Measurements from ENCODE around the gene NEGR1.
"Not testable (repeated sequence)": the region's sequence is repeated elsewhere in the genome, so short reads cannot be mapped to it uniquely, and the experiment has no call there.

Gene NEGR1

DNA sequence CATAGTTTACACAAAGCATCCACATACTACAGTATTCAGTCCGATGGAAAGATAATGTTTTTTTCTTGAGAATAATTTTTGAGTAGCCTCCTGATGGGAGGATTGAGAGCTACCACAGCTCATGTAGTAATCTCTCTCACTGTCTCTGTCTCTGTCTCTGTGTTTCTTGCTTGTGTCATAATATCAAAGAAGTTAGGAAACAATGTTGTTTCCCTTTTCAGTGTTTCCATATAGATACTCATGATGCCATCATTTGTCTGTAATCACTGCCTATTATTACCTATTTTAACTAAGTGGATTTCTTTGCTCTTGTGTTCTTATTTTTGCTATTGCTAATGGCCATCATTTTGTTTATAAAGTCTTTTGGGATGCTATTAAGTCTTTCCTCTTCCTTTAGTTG is 367.7 kb downstream of the NEGR1 start:
- H3K9me3 ChIP-seq (ENCODE audit: control insufficient read depth, low read length) = no peaks in the 10 kb centered on the region
- H3K4me3 ChIP-seq (ENCODE audit: insufficient read depth, low read depth, low read length, poor library complexity, severe bottlenecking) = no peak overlapping the region
- no peaks in the 10 kb centered on the region for H3K36me3 ChIP-seq (ENCODE audit: control insufficient read depth, insufficient read depth, low read length)
- DNase-seq = no peak
- no peak overlapping the region for H3K27ac ChIP-seq (ENCODE audit: insufficient read depth, low read length, poor library complexity, severe bottlenecking)
- no peaks in the 10 kb centered on the region for H3K4me1 ChIP-seq (ENCODE audit: control insufficient read depth, insufficient read depth, low read length, poor library complexity, severe bottlenecking)
- H3K27me3 ChIP-seq (replicated peaks; ENCODE audit: control insufficient read depth, insufficient read depth, low read length, poor library complexity, severe bottlenecking) = no peaks in the 10 kb centered on the region

DNA sequence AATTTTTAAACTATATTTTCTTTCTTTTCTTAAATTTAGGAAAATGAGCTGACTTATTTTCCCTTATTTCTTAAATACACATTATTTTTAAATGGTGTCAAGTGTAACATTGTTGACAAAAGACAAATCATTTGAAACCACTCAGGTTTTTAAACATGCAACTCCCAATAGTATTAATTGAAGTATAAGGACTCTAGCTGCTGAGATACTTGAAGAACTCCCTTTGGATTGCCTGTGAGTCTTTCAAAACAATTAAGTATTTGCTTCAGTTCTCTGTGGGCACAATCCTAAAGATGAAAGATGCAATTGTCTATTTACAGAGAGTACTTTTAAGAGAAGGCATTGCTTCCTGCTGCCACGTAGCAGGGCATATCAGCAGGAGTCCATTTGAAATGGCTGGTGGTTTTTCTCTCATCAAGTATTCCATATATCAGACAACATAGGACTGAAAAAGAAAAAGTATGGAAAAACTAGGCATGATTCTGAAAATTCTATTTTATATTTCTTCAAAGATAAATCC is 373.4 kb downstream of the NEGR1 start:
- no peaks in the 10 kb centered on the region for H3K36me3 ChIP-seq (ENCODE audit: control insufficient read depth, insufficient read depth, low read length)
- DNase-seq = no peak
- no peak overlapping the region for H3K27ac ChIP-seq (ENCODE audit: insufficient read depth, low read length, poor library complexity, severe bottlenecking)
- H3K4me1 ChIP-seq (ENCODE audit: control insufficient read depth, insufficient read depth, low read length, poor library complexity, severe bottlenecking) = no peaks in the 10 kb centered on the region
- H3K27me3 ChIP-seq (replicated peaks; ENCODE audit: control insufficient read depth, insufficient read depth, low read length, poor library complexity, severe bottlenecking) = no peaks in the 10 kb centered on the region
- no peaks in the 10 kb centered on the region for H3K9me3 ChIP-seq (ENCODE audit: control insufficient read depth, low read length)
- no peak overlapping the region for H3K4me3 ChIP-seq (ENCODE audit: insufficient read depth, low read depth, low read length, poor library complexity, severe bottlenecking)

DNA sequence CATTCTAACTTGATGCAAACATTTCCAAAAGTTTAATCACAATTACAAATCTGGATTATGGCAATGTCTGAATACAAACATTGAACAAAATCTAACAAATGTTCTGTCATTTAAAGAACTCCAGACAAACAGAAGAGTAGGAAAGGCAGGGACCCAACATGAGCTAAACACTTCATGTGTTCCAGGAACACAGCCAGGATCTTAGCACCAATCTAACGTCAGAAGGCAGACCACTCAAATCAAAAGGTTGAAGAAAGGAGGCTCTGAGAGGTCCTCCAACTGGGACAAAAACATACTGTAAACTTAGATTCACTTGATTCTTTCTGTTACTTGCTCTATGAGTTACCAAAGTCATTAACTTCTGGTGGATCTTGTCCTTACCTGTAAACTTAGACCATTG is 374.0 kb downstream of the NEGR1 start:
- H3K9me3 ChIP-seq (ENCODE audit: control insufficient read depth, low read length) = no peaks in the 10 kb centered on the region
- H3K4me3 ChIP-seq (ENCODE audit: insufficient read depth, low read depth, low read length, poor library complexity, severe bottlenecking) = no peak overlapping the region
- H3K27ac ChIP-seq (ENCODE audit: insufficient read depth, low read length, poor library complexity, severe bottlenecking) = no peak overlapping the region
- H3K36me3 ChIP-seq (ENCODE audit: control insufficient read depth, insufficient read depth, low read length) = no peaks in the 10 kb centered on the region
- DNase-seq = no peak
- no peaks in the 10 kb centered on the region for H3K27me3 ChIP-seq (replicated peaks; ENCODE audit: control insufficient read depth, insufficient read depth, low read length, poor library complexity, severe bottlenecking)
- H3K4me1 ChIP-seq (ENCODE audit: control insufficient read depth, insufficient read depth, low read length, poor library complexity, severe bottlenecking) = no peaks in the 10 kb centered on the region

DNA sequence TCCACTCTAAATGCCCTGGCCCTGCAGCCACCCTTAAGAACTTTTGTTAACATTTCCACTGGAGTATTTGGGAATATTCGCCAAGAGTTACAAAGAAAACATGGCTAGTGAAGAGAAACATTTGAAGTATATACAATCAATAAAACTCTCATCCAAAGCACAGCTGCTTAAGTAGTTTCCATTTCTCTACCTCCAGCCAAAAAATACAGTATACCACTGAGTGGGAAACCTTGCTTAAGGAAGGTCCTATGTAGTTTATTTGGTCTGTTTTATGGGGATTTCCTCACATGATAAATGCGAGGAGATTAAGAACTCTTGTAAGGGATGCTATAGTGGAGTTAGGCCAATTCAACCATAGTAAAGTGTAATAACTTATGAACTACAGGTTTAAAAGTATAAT is 382.5 kb downstream of the NEGR1 start:
- DNase-seq = no peak
- no peaks in the 10 kb centered on the region for H3K4me1 ChIP-seq (ENCODE audit: control insufficient read depth, insufficient read depth, low read length, poor library complexity, severe bottlenecking)
- no peak overlapping the region for H3K4me3 ChIP-seq (ENCODE audit: insufficient read depth, low read depth, low read length, poor library complexity, severe bottlenecking)
- H3K27me3 ChIP-seq (replicated peaks; ENCODE audit: control insufficient read depth, insufficient read depth, low read length, poor library complexity, severe bottlenecking) = no peaks in the 10 kb centered on the region
- no peaks in the 10 kb centered on the region for H3K36me3 ChIP-seq (ENCODE audit: control insufficient read depth, insufficient read depth, low read length)
- H3K27ac ChIP-seq (ENCODE audit: insufficient read depth, low read length, poor library complexity, severe bottlenecking) = no peak overlapping the region
- no peaks in the 10 kb centered on the region for H3K9me3 ChIP-seq (ENCODE audit: control insufficient read depth, low read length)

DNA sequence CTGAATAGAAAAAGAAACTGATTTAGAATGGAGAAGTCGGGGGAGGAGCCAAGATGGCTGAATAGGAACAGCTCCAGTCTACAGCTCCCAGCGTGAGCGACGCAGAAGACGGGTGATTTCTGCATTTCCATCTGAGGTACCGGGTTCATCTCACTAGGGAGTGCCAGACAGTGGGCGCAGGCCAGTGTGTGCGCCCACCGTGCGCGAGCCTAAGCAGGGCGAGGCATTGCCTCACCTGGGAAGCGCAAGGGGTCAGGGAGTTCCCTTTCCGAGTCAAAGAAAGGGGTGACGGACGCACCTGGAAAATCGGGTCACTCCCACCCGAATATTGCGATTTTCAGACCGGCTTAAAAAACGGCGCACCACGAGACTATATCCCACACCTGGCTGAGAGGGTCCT is 394.2 kb downstream of the NEGR1 start:
- not testable (repeated sequence) for H3K36me3 ChIP-seq (ENCODE audit: control insufficient read depth, insufficient read depth, low read length); H3K9me3 ChIP-seq (ENCODE audit: control insufficient read depth, low read length); DNase-seq; H3K4me3 ChIP-seq (ENCODE audit: insufficient read depth, low read depth, low read length, poor library complexity, severe bottlenecking); H3K27me3 ChIP-seq (replicated peaks; ENCODE audit: control insufficient read depth, insufficient read depth, low read length, poor library complexity, severe bottlenecking); H3K27ac ChIP-seq (ENCODE audit: insufficient read depth, low read length, poor library complexity, severe bottlenecking); H3K4me1 ChIP-seq (ENCODE audit: control insufficient read depth, insufficient read depth, low read length, poor library complexity, severe bottlenecking)

DNA sequence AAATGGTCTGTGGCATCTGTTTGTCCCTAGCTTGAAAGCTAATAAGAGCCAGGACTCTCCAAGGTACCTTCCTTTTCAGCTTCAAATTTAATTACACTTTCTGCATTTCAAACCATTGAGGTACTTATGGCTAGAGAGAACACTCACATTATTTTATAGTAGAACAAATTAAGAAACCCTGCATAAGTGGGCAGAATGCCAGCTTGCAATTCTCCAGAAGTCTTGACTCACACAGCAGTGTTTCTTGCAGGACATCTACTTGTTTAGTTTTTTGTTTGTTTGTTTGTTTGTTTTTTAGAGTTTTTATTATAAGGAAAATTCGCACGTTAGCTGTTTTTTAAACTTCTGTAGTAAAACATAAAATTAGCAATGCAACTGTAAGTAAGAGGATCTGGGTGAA is 397.2 kb downstream of the NEGR1 start:
- Histone ChIP-seq H3K27ac (ENCODE audit: insufficient read depth, low read length, poor library complexity, severe bottlenecking) (no peak overlapping the region), H3K27me3 (replicated peaks; ENCODE audit: control insufficient read depth, insufficient read depth, low read length, poor library complexity, severe bottlenecking) (no peaks in the 10 kb centered on the region), H3K36me3 (ENCODE audit: control insufficient read depth, insufficient read depth, low read length) (no peaks in the 10 kb centered on the region), H3K4me3 (ENCODE audit: insufficient read depth, low read depth, low read length, poor library complexity, severe bottlenecking) (no peak overlapping the region), H3K4me1 (ENCODE audit: control insufficient read depth, insufficient read depth, low read length, poor library complexity, severe bottlenecking) (no peaks in the 10 kb centered on the region), H3K9me3 (ENCODE audit: control insufficient read depth, low read length) (no peaks in the 10 kb centered on the region)
- DNase-seq = no peak

DNA sequence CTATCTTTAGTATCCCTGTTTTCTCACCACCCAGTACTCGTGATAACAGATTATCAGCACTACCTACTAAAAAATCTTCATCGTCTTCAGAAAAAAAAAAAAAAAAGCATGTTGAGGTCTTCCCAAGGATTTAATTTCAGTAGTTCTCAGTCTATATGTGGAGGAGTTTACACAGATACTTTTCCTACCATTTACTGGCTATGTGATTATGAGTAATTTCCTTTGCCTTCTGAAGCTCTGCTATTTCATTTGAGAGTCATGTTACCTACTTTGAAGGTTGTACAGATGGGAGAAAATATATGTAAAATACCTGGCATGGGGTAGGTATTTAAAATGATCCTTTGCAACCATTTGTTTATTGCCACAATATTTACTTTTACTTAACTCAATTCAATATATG is 399.7 kb downstream of the NEGR1 start:
- DNase-seq = no peak
- no peaks in the 10 kb centered on the region for H3K9me3 ChIP-seq (ENCODE audit: control insufficient read depth, low read length)
- no peaks in the 10 kb centered on the region for H3K27me3 ChIP-seq (replicated peaks; ENCODE audit: control insufficient read depth, insufficient read depth, low read length, poor library complexity, severe bottlenecking)
- H3K4me3 ChIP-seq (ENCODE audit: insufficient read depth, low read depth, low read length, poor library complexity, severe bottlenecking) = no peak overlapping the region
- no peaks in the 10 kb centered on the region for H3K4me1 ChIP-seq (ENCODE audit: control insufficient read depth, insufficient read depth, low read length, poor library complexity, severe bottlenecking)
- no peak overlapping the region for H3K27ac ChIP-seq (ENCODE audit: insufficient read depth, low read length, poor library complexity, severe bottlenecking)
- no peaks in the 10 kb centered on the region for H3K36me3 ChIP-seq (ENCODE audit: control insufficient read depth, insufficient read depth, low read length)

DNA sequence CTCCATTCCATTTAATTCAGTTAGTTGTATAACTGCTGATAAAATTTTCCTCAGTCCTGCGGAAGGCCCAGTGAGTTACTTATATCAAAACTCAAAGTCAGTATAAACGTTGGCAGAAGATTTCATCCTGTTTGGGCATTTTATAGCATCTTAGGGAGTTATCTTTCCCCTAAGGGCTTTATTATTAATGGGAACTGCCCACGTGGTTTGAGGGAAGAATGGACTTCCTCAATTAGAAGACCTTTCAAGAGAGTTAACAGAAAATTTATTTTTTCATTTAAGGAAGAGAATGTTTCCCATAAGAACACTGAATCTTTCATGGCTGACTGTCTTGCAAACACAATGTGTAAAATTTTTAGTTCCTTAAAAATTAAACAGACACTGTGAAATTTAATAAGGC is 400.1 kb downstream of the NEGR1 start:
- no peak for DNase-seq
- no peak overlapping the region for H3K27ac ChIP-seq (ENCODE audit: insufficient read depth, low read length, poor library complexity, severe bottlenecking)

DNA sequence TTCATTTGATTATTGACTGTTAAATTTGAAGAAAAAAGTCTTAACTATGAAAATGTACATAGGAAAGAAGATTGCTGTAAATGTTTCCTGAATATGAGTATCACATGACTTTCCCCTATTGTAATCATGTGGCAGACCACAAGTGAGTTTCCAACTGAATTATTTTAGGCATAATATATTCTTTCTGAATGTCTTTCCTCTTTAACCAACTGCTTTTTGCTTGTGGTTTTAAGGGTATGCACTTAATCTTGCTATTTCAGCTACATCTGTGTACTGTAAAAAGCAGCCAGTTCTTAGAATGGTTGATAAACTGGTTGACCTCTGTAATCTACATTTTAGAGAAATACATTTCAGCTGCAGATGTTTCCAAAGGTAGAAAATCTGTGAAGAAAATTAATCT is 400.7 kb downstream of the NEGR1 start:
- H3K4me3 ChIP-seq (ENCODE audit: insufficient read depth, low read depth, low read length, poor library complexity, severe bottlenecking) = no peak overlapping the region
- H3K27me3 ChIP-seq (replicated peaks; ENCODE audit: control insufficient read depth, insufficient read depth, low read length, poor library complexity, severe bottlenecking) = no peaks in the 10 kb centered on the region
- DNase-seq = no peak
- no peak overlapping the region for H3K27ac ChIP-seq (ENCODE audit: insufficient read depth, low read length, poor library complexity, severe bottlenecking)
- no peaks in the 10 kb centered on the region for H3K4me1 ChIP-seq (ENCODE audit: control insufficient read depth, insufficient read depth, low read length, poor library complexity, severe bottlenecking)
- H3K36me3 ChIP-seq (ENCODE audit: control insufficient read depth, insufficient read depth, low read length) = no peaks in the 10 kb centered on the region
- no peaks in the 10 kb centered on the region for H3K9me3 ChIP-seq (ENCODE audit: control insufficient read depth, low read length)

More for the DNA sequence above, 400.1 kb downstream of the NEGR1 start:
- Histone ChIP-seq H3K4me3 (ENCODE audit: insufficient read depth, low read depth, low read length, poor library complexity, severe bottlenecking) (no peak overlapping the region), H3K9me3 (ENCODE audit: control insufficient read depth, low read length) (no peaks in the 10 kb centered on the region), H3K27me3 (replicated peaks; ENCODE audit: control insufficient read depth, insufficient read depth, low read length, poor library complexity, severe bottlenecking) (no peaks in the 10 kb centered on the region), H3K4me1 (ENCODE audit: control insufficient read depth, insufficient read depth, low read length, poor library complexity, severe bottlenecking) (no peaks in the 10 kb centered on the region), H3K36me3 (ENCODE audit: control insufficient read depth, insufficient read depth, low read length) (no peaks in the 10 kb centered on the region)

DNA sequence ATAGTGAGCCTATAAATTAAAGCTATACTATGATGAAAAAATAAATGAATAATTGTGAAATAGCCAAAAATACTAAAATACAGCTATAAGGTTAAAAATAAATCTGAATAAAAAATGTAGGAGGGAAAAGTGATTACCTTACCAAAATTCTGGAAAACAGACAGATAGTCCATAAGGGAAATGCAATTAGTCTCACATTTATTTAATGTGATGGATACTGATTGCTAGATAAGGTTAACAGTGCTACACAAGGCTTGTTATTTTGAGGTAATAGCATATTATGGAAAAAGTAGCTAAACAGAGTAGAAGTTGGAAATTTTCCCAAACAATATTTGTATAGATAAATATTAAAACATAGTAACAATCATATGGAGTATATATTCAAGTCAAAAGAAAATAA is 413.0 kb downstream of the NEGR1 start:
- no peak for DNase-seq
- H3K27ac ChIP-seq (ENCODE audit: insufficient read depth, low read length, poor library complexity, severe bottlenecking) = no peak overlapping the region
- H3K9me3 ChIP-seq (ENCODE audit: control insufficient read depth, low read length) = no peaks in the 10 kb centered on the region
- H3K27me3 ChIP-seq (replicated peaks; ENCODE audit: control insufficient read depth, insufficient read depth, low read length, poor library complexity, severe bottlenecking) = no peaks in the 10 kb centered on the region
- no peaks in the 10 kb centered on the region for H3K4me1 ChIP-seq (ENCODE audit: control insufficient read depth, insufficient read depth, low read length, poor library complexity, severe bottlenecking)
- no peaks in the 10 kb centered on the region for H3K36me3 ChIP-seq (ENCODE audit: control insufficient read depth, insufficient read depth, low read length)
- H3K4me3 ChIP-seq (ENCODE audit: insufficient read depth, low read depth, low read length, poor library complexity, severe bottlenecking) = no peak overlapping the region

DNA sequence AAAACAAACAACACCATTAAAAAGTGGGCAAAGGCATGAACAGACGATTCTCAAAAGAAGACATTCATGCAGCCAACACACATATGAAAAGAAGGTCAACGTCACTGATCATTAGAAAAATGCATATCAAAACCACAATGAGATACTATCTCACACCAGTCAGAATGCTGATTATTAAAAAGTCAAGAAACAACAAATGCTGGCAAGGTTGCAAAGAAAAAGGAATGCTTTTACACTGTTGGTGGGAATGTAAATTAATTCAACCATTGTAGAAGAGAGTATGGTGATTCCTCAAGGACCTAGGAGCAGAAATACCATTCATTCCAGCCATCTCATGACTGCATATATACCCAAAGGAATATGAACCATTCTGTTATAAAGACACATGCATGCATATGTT is 419.6 kb downstream of the NEGR1 start:
- Histone ChIP-seq H3K27me3 (replicated peaks; ENCODE audit: control insufficient read depth, insufficient read depth, low read length, poor library complexity, severe bottlenecking) (no peaks in the 10 kb centered on the region), H3K36me3 (ENCODE audit: control insufficient read depth, insufficient read depth, low read length) (no peaks in the 10 kb centered on the region), H3K9me3 (ENCODE audit: control insufficient read depth, low read length) (no peaks in the 10 kb centered on the region), H3K4me1 (ENCODE audit: control insufficient read depth, insufficient read depth, low read length, poor library complexity, severe bottlenecking) (no peaks in the 10 kb centered on the region), H3K27ac (ENCODE audit: insufficient read depth, low read length, poor library complexity, severe bottlenecking) (no peak overlapping the region), H3K4me3 (ENCODE audit: insufficient read depth, low read depth, low read length, poor library complexity, severe bottlenecking) (no peak overlapping the region)
- no peak for DNase-seq

Data from effector memory CD4-positive, alpha-beta T cell (primary cell).